Transverse colon (tissue), 4 donors: ENCODE measurements around the gene GIPC3. TPM values are rescaled to one million over a fixed set of nuclear protein-coding genes. Genes with fewer than 3 reads are reported as not detected.

ENCODE experiments used
- DNase-seq: peaks from one replicate; pipeline ENCODE4 v3.0.0-alpha.2; 2019
- H3K27ac ChIP-seq, 4 donors: fragments of 200-600 bp; sonication (generic); 2 replicates each; pipeline ENCODE4 v1.5.1; 2016 to 2018; ENCODE audit warnings: inconsistent platforms in 4 of 4
- H3K27me3 ChIP-seq: fragments of 200-600 bp; sonication (generic); 2 replicates; pipeline ENCODE4 v1.5.1; 2017; ENCODE audit warnings: inconsistent platforms
- H3K36me3 ChIP-seq, 4 donors: fragments of 200-600 bp; sonication (generic); 2 replicates each; pipeline ENCODE4 v1.5.1; 2017 to 2019; ENCODE audit warnings: inconsistent platforms in 4 of 4
- H3K4me1 ChIP-seq, 4 donors: fragments of 200-600 bp; sonication (generic); 2 replicates each; pipeline ENCODE4 v1.5.1; 2017 to 2020; ENCODE audit warnings: inconsistent platforms in 4 of 4
- H3K4me3 ChIP-seq, 4 donors: fragments of 200-600 bp; sonication (generic); 1 replicate in 1 of 4; 2 replicates in 3 of 4; pipeline versions ENCODE4 v1.5.1 to v1.6.1; 2017 to 2019; ENCODE audit warnings: inconsistent platforms in 4 of 4
- H3K9me3 ChIP-seq, 2 donors: fragments of 200-600 bp; sonication (generic); 2 replicates each; pipeline ENCODE4 v1.5.1; 2017 to 2019; ENCODE audit warnings: inconsistent platforms in 2 of 2
- EP300 ChIP-seq: sonication (generic); formaldehyde crosslinking; IDR thresholded peaks from one replicate; pipeline ENCODE4 v1.6.1; 2017; ENCODE audit warnings: antibody characterized with exemption, low read depth
- POLR2A ChIP-seq: fragments of 450-650 bp; IDR thresholded peaks from one replicate; pipeline ENCODE4 v1.6.1; 2016; ENCODE audit warnings: antibody characterized with exemption, mild to moderate bottlenecking, moderate library complexity
- POLR2AphosphoS5 ChIP-seq, 3 donors: sonication (generic); formaldehyde crosslinking; IDR thresholded peaks; one replicate each; pipeline ENCODE4 v1.6.1; 2016; ENCODE audit warnings: antibody characterized with exemption in 3 of 3
- WGBS, 2 donors: methylation state at CpG; one replicate each; pipeline ENCODE4 v1.1.5; 2018; ENCODE audit warnings: low coverage in 1 of 2; 5-methylcytosine and 5-hydroxymethylcytosine counted together
- in situ Hi-C, 4 donors: fragments of 200-750 bp; cut with MboI; loops; one replicate each; pipeline versions ENCODE4 v1.15.0 to v1.15.1; 2017; ENCODE audit warnings: low sequenced_read_pairs in 3 of 4, low pct_ligation_motif_present in 1 of 4, low pct_unique_long_range_greater_than_20kb in 1 of 4
- intact Hi-C: fragments of 100-400 bp; cut with DNase I; formaldehyde crosslinking; loops from one replicate; pipeline ENCODE4 v1.15.1; 2023; ENCODE audit warnings: low total_unique reads
- total RNA-seq, 4 donors: library from RNA; depleted of rRNA; stranded (reverse); fragments of >200 nt; gene quantifications; one replicate each; pipeline ENCODE4 v1.1.0, GENCODE V29; 2016
- TF ChIP-seq, protein P1 (sequence below), 5 experiments: fragments of 200-600 bp in 3 of 5; fragments of 450-650 bp in 2 of 5; sonication (generic) in 3 of 5; IDR thresholded peaks; 1 replicate in 2 of 5; 2 replicates in 3 of 5; pipeline ENCODE4 v1.5.1; 2016 to 2017; ENCODE audit warnings: antibody characterized with exemption in 5 of 5, inconsistent platforms in 3 of 5, mild to moderate bottlenecking in 2 of 5, moderate library complexity in 1 of 5

GIPC3 gene
- total RNA-seq, 4 donors from 2014 or later: 0.14 to 0.95 (median 0.60) TPM; not detected in 1

DNA sequence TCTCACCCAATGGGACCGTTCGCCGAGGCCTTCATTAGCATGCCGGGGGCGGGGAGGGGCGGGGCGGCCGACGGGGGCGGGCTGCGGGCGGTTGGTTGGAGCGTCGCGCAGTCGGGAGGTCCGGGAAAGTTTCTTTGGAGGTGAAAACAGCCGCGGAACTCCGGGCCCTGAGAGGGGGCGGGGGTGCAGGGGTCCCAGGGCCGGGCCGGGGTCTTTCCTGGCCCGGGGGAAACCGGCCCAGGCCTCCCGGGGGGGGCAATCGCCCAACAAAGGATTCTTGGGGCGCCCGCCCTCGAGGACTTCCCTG is 12.5 kb upstream of the GIPC3 start, which contains the start of gene HMG20B:
Gene HMG20B, plus strand, starts transcription at position 90 of the 307 bp plus-strand sequence. CDS start 366 bp downstream, outside the sequence.
- peak within 1 kb of the TSS; percentile 74 to 85 (median 80) for H3K4me3 ChIP-seq
- peak within 1 kb of the TSS; percentile 85 to 92 (median 90) for H3K27ac ChIP-seq
- intact Hi-C loops (no loop called here), in situ Hi-C loops (no loop called here)
- no peaks in the 10 kb centered on the region for H3K27me3 ChIP-seq
- no peak for DNase-seq
- peaks cover 14 to 60% (median 53%) of the 10 kb centered on the region in 4 donors for H3K4me1 ChIP-seq
- WGBS, 2 donors: 0% methylated on average over 10 of the region's 30 CpGs; no CpG with 5 or more reads in 1 of the 2 donors
- H3K36me3 ChIP-seq: no peaks in the 10 kb centered on the region
- no peaks in the 10 kb centered on the region for H3K9me3 ChIP-seq
- TF ChIP-seq, protein P1, sequence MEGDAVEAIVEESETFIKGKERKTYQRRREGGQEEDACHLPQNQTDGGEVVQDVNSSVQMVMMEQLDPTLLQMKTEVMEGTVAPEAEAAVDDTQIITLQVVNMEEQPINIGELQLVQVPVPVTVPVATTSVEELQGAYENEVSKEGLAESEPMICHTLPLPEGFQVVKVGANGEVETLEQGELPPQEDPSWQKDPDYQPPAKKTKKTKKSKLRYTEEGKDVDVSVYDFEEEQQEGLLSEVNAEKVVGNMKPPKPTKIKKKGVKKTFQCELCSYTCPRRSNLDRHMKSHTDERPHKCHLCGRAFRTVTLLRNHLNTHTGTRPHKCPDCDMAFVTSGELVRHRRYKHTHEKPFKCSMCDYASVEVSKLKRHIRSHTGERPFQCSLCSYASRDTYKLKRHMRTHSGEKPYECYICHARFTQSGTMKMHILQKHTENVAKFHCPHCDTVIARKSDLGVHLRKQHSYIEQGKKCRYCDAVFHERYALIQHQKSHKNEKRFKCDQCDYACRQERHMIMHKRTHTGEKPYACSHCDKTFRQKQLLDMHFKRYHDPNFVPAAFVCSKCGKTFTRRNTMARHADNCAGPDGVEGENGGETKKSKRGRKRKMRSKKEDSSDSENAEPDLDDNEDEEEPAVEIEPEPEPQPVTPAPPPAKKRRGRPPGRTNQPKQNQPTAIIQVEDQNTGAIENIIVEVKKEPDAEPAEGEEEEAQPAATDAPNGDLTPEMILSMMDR (IDR thresholded peaks at IDR 0.05): no peak
- TF ChIP-seq POLR2A: peak; percentile 44
- no peak for TF ChIP-seq EP300
- peak in 1 of 3 donors; percentile 42 for TF ChIP-seq POLR2AphosphoS5 (IDR thresholded peaks at IDR 0.05)

DNA sequence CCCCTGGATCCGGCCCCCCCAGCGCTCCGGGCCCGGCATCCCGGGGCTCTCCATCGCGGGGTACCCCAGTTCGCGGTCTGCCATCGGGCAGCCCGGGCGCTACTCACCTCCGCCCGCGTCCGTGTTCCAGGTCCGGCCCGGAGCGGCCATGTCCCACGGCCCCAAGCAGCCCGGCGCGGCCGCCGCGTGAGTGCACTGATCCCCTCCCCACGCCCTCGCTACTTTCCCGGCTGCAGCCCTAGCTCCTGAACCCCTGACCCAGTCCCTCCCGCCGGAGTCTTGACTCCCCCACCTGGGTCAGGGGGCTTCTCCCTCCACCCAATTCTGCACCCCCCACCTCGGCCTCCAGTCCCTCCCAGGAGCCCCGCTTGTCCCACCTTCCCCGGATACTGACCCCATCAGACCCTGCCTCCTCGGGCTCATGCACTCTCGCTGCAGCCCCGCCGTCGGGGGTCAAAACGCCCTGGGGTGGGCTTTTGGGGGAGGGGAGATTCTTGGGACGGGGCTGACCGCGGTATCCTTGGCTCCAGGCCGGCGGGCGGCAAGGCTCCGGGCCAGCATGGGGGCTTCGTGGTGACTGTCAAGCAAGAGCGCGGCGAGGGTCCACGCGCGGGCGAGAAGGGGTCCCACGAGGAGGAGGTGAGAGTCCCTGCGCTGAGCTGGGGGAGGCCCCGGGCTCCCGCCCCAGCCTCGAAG is 12.0 kb upstream of the GIPC3 start:
- TF ChIP-seq POLR2A (no peak), EP300 (no peak), POLR2AphosphoS5 (IDR thresholded peaks at IDR 0.05) (no peak)
- TF ChIP-seq, protein P1 (IDR thresholded peaks at IDR 0.05): no peak
- no peaks in the 10 kb centered on the region for H3K9me3 ChIP-seq
- H3K27me3 ChIP-seq: no peaks in the 10 kb centered on the region
- H3K4me1 ChIP-seq: peaks cover 14 to 65% (median 56%) of the 10 kb centered on the region in 4 donors
- H3K4me3 ChIP-seq: peak overlapping the region; percentile 74 to 85 (median 80)
- H3K36me3 ChIP-seq: no peaks in the 10 kb centered on the region
- in situ Hi-C loops: no loop called here
- intact Hi-C loops: no loop called here
- peak overlapping the region; percentile 85 to 92 (median 90) for H3K27ac ChIP-seq
- no peak for DNase-seq
- WGBS, 2 donors: 1% methylated on average over 42 of the region's 60 CpGs; no CpG with 5 or more reads in 1 of the 2 donors

- H3K4me1 ChIP-seq: peaks cover 14 to 65% (median 56%) of the 10 kb centered on the region in 4 donors
- peak overlapping the region; percentile 85 to 92 (median 90) for H3K27ac ChIP-seq
- H3K36me3 ChIP-seq: no peaks in the 10 kb centered on the region
- H3K27me3 ChIP-seq: no peaks in the 10 kb centered on the region
- in situ Hi-C loops (no loop called here), intact Hi-C loops (no loop called here)
- WGBS, 2 donors: 63% methylated on average over 51 of the region's 55 CpGs; no CpG with 5 or more reads in 1 of the 2 donors
- peak; percentile 96 for DNase-seq
- H3K4me3 ChIP-seq: peak overlapping the region; percentile 74 to 85 (median 80)
- TF ChIP-seq POLR2A (no peak), POLR2AphosphoS5 (IDR thresholded peaks at IDR 0.05) (no peak), EP300 (no peak)
- TF ChIP-seq, protein P1 (IDR thresholded peaks at IDR 0.05): no peak
- H3K9me3 ChIP-seq: no peaks in the 10 kb centered on the region
These were observed 11.2 kb upstream of the GIPC3 start for GRCh38 chr19:3573858-3574637.

DNA sequence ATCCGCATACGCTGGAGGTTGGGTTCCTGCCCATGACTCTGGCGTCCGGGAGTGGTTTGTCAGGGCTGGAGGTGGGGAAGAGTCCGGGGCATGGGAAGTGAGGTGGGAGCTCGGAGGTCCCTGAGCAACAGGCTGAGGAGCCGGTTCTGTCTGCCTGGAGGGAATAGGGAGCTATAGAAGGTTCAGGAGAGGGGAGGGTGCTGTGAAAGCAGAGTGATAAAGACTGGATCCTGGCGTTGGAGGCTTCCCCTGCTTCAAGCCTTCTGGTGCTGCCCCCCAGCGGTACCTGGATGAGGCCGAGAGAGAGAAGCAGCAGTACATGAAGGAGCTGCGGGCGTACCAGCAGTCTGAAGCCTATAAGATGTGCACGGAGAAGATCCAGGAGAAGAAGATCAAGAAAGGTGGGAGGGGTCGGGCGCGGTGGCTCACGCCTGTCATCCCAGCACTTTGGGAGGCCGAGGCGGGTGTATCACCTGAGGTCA is 10.0 kb upstream of the GIPC3 start:
- intact Hi-C loops: no loop called here
- no peaks in the 10 kb centered on the region for H3K36me3 ChIP-seq
- no peak overlapping the region for H3K4me3 ChIP-seq
- in situ Hi-C loops: no loop called here
- WGBS, 2 donors: 86 to 92% methylated on average over 13 to 19 of the region's 19 CpGs
- H3K27ac ChIP-seq: no peak overlapping the region
- TF ChIP-seq POLR2A: no peak
- TF ChIP-seq, protein P1 (IDR thresholded peaks at IDR 0.05): no peak
- H3K27me3 ChIP-seq: no peaks in the 10 kb centered on the region
- DNase-seq: no peak
- peaks cover 14 to 64% (median 53%) of the 10 kb centered on the region in 4 donors for H3K4me1 ChIP-seq
- H3K9me3 ChIP-seq: no peaks in the 10 kb centered on the region
